ENCODE data around the gene PTGFR.

- no peak for TF ChIP-seq CTCF (IDR thresholded peaks at IDR 0.05; ENCODE audit: low read depth, low read length)
- no peak for TF ChIP-seq POLR2A (IDR thresholded peaks at IDR 0.05; ENCODE audit: extremely low read depth, insufficient read length)
- no peak for TF ChIP-seq MYC (IDR thresholded peaks at IDR 0.05; ENCODE audit: low read depth, low read length)
- no peak for TF ChIP-seq MAX (IDR thresholded peaks at IDR 0.05; ENCODE audit: low read depth, low read length)
Observed at GRCh38 chr1:78441921-78442320, 48.9 kb upstream of the PTGFR start.

All from NB4 (cell line).